CD14-positive monocyte (primary cell): ENCODE measurements around the gene PTPN2. TPM values are rescaled to one million over a fixed set of nuclear protein-coding genes. Genes with fewer than 3 reads are reported as not detected.
A peak's percentile ranks its signal among the peaks of the same experiment; 100 is the strongest.

Experiments
- DNase-seq, 3 donors: peaks; one replicate each; pipeline ENCODE4 v3.0.0-alpha.2; 2011 to 2022
- H2AFZ ChIP-seq: 2 replicates; pipeline ENCODE4 v1.6.0; 2012; ENCODE audit warnings: mild to moderate bottlenecking, low read depth, low read length, inconsistent platforms; ENCODE audit not compliant: insufficient read depth, poor library complexity, severe bottlenecking
- H3K27ac ChIP-seq, 2 donors: 1 replicate in 1 of 2; 2 replicates in 1 of 2; pipeline ENCODE4 v1.5.1; 2012 to 2013; ENCODE audit warnings: low read length in 2 of 2, control low read depth in 1 of 2, inconsistent platforms in 1 of 2, low read depth in 1 of 2, mild to moderate bottlenecking in 1 of 2
- H3K27me3 ChIP-seq, 2 donors: one replicate each; pipeline versions ENCODE4 v1.6.0 to v1.6.1; 2011 to 2013; ENCODE audit warnings: low read length in 2 of 2; ENCODE audit not compliant: control insufficient read depth in 2 of 2, insufficient read depth in 2 of 2
- H3K36me3 ChIP-seq, 2 donors: replicated peaks in 1 of 2; 1 replicate in 1 of 2; 2 replicates in 1 of 2; pipeline versions ENCODE4 v1.5.1 to v1.6.1; 2012 to 2013; ENCODE audit warnings: low read length in 2 of 2, control low read depth in 1 of 2, inconsistent platforms in 1 of 2, mild to moderate bottlenecking in 1 of 2; ENCODE audit not compliant: insufficient read depth in 2 of 2, control insufficient read depth in 1 of 2
- H3K4me1 ChIP-seq, 2 donors: 1 replicate in 1 of 2; 2 replicates in 1 of 2; pipeline versions ENCODE4 v1.5.1 to v1.6.1; 2012 to 2013; ENCODE audit warnings: low read length in 2 of 2, control low read depth in 1 of 2, inconsistent platforms in 1 of 2, mild to moderate bottlenecking in 1 of 2, moderate library complexity in 1 of 2; ENCODE audit not compliant: insufficient read depth in 2 of 2, control insufficient read depth in 1 of 2
- H3K4me2 ChIP-seq: replicated peaks from 2 replicates; pipeline ENCODE3; 2012; ENCODE audit warnings: low read length, moderate library complexity, mild to moderate bottlenecking; ENCODE audit not compliant: poor library complexity, severe bottlenecking; ENCODE audit errors: extremely low read depth
- H3K4me3 ChIP-seq, 3 experiments: fragments of 200-600 bp in 1 of 3; sonication (generic) in 1 of 3; replicated peaks in 1 of 3; 1 replicate in 2 of 3; 2 replicates in 1 of 3; pipeline ENCODE4 v1.5.1; 2011 to 2013; ENCODE audit warnings: low read length in 3 of 3, mild to moderate bottlenecking in 3 of 3, control low read depth in 2 of 3, low read depth in 2 of 3, inconsistent platforms in 1 of 3, moderate library complexity in 1 of 3
- H3K79me2 ChIP-seq: 2 replicates; pipeline ENCODE4 v1.6.0; 2012; ENCODE audit warnings: mild to moderate bottlenecking, control low read depth, inconsistent platforms, low read length, moderate library complexity; ENCODE audit not compliant: insufficient read depth
- H3K9ac ChIP-seq: 2 replicates; pipeline ENCODE4 v1.6.0; 2017; ENCODE audit warnings: low read length, mild to moderate bottlenecking; ENCODE audit not compliant: insufficient read depth, poor library complexity, severe bottlenecking
- H3K9me3 ChIP-seq, 2 donors: replicated peaks in 1 of 2; 1 replicate in 1 of 2; 2 replicates in 1 of 2; pipeline versions ENCODE4 v1.5.1 to v1.6.1; 2012 to 2013; ENCODE audit warnings: low read length in 2 of 2, control low read depth in 1 of 2; ENCODE audit not compliant: control insufficient read depth in 1 of 2, insufficient read depth in 1 of 2
- H4K20me1 ChIP-seq: 2 replicates; pipeline ENCODE4 v1.6.0; 2012; ENCODE audit warnings: mild to moderate bottlenecking, low read length, control low read depth, moderate library complexity; ENCODE audit not compliant: insufficient read depth
- H3K27ac Mint-ChIP-seq, 7 donors: one replicate each; pipeline ENCODE4 v1.8.0; 2020; ENCODE audit warnings: mild to moderate bottlenecking in 7 of 7, mixed read lengths in 7 of 7, moderate library complexity in 6 of 7, inconsistent platforms in 2 of 7
- H3K27me3 Mint-ChIP-seq, 3 donors: one replicate each; pipeline ENCODE4 v1.8.0; 2021 to 2022; ENCODE audit warnings: low read depth in 3 of 3, mild to moderate bottlenecking in 3 of 3, mixed read lengths in 3 of 3, moderate library complexity in 3 of 3, inconsistent platforms in 1 of 3
- H3K36me3 Mint-ChIP-seq, 2 donors: one replicate each; pipeline ENCODE4 v1.8.0; 2020; ENCODE audit warnings: mixed read lengths in 2 of 2, inconsistent platforms in 1 of 2, mild to moderate bottlenecking in 1 of 2
- H3K4me1 Mint-ChIP-seq: one replicate; pipeline ENCODE4 v1.8.0; 2020; ENCODE audit warnings: mild to moderate bottlenecking, mixed read lengths
- H3K4me3 Mint-ChIP-seq, 2 donors: one replicate each; pipeline ENCODE4 v1.8.0; 2020; ENCODE audit warnings: mild to moderate bottlenecking in 2 of 2, mixed read lengths in 2 of 2, moderate library complexity in 1 of 2
- H3K9me3 Mint-ChIP-seq, 7 donors: one replicate each; pipeline ENCODE4 v1.8.0; 2020 to 2022; ENCODE audit warnings: mixed read lengths in 7 of 7, mild to moderate bottlenecking in 6 of 7, moderate library complexity in 6 of 7, inconsistent platforms in 2 of 7
- CTCF ChIP-seq: fragments of 200-600 bp; IDR thresholded peaks from one replicate; pipeline ENCODE4 v1.8.0; 2022; ENCODE audit warnings: antibody characterized with exemption, mild to moderate bottlenecking
- WGBS: methylation state at CpG from one replicate; pipeline ENCODE4 v1.1.5; 2013; ENCODE audit warnings: missing lambda C conversion rate; ENCODE audit not compliant: insufficient coverage; 5-methylcytosine and 5-hydroxymethylcytosine counted together
- intact Hi-C, 2 donors: fragments of 100-400 bp; cut with micrococcal nuclease; formaldehyde crosslinking; loops; one replicate each; pipeline versions ENCODE4 v1.15.0 to v1.15.1; 2023
- polyA plus RNA-seq, 3 donors: library from polyadenylated mRNA; depleted of rRNA in 1 of 3; unstranded in 2 of 3; stranded (reverse) in 1 of 3; fragments of 300-500 nt in 2 of 3; fragments of >200 nt in 1 of 3; fragmentation: Illumina TruSeq in 2 of 3; gene quantifications; 1 replicate in 2 of 3; 2 replicates in 1 of 3; pipeline ENCODE4 v1.2.3, GENCODE V29; 2012 to 2021

The PTPN2 gene
- polyA plus RNA-seq, 3 donors = 55.6 to 108 (median 78.4) TPM

DNA sequence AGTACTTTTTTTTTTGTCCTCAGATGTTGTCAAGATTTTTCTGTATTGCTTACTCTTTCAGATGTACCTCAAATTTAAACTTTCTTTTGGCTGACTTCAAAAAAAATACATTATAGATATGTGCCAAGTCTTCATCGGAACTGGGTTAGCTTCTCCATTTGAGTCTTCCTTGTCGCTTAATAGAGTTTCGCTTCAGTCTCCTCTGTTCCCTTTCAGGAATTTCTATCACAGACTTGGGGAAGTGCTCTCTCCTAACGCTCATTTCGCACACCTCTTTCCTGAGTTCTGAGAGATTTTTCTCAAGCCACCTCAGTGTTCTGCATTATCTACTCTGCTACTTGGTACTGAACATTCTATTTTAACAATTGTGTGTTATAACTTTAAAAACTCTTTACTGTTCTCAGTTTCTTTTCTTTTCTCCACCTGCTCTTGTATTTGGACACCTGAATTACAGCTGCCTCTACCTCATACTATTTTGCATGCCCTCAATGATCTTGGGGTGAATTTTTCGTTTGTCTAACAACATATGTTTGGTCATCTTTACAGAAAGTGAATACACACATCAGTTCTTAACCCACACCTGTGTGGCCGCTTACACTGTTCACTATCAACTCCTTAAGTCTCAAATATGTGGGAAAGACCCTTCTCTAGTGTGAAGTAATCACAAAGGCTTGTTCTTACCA is 16.5 kb downstream of the PTPN2 start:
- peak overlapping the region in 6 of 7 donors; percentile 0 to 71 (median 36) for H3K27ac Mint-ChIP-seq

DNA sequence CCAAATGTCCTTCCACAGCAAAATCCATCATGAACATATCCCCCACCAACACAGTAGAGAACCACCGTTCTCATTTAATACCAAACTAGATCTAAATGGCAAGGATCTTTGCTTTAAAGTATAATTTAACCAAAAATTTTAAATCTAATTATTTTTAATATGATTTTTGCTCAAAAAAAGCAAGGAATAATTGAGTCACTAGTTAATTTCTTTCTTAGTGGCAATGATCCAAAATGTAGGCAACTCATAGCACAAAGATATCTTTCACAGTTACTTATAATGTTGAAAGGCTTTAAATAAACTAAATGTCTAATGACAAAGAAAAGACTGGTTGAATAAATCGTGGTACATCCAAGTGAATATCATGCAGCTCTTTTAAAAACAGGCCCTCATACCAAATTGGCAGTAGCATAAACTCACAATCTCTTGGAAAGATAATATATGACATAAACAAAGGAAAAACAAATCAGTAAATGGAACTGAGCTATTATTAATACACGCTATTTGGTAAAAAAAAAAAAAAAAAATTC is 20.3 kb downstream of the PTPN2 start:
- H3K36me3 Mint-ChIP-seq = peaks cover 4 to 15% of the 10 kb centered on the region in 2 donors
- Histone ChIP-seq H3K4me2 (no peak overlapping the region), H3K27ac (peak overlapping the region in 1 of 2 donors; percentile 14), H3K9ac (no peak overlapping the region), H3K4me3 (no peak overlapping the region), H4K20me1 (peaks cover 96% of the 10 kb centered on the region), H3K79me2 (peaks cover 100% of the 10 kb centered on the region), H3K27me3 (no peaks in the 10 kb centered on the region), H3K4me1 (peaks cover 9 to 13% of the 10 kb centered on the region in 2 donors), H3K36me3 (no peaks in the 10 kb centered on the region), H2AFZ (no peak overlapping the region), H3K9me3 (no peaks in the 10 kb centered on the region)
- H3K4me1 Mint-ChIP-seq = peaks cover 28% of the 10 kb centered on the region
- peaks cover 0 to 1% (median 0%) of the 10 kb centered on the region in 7 donors for H3K9me3 Mint-ChIP-seq
- H3K4me3 Mint-ChIP-seq = no peak overlapping the region
- TF ChIP-seq CTCF = no peak
- intact Hi-C loops = no loop called here
- peaks cover 0 to 1% (median 0%) of the 10 kb centered on the region in 3 donors for H3K27me3 Mint-ChIP-seq
- no peak for DNase-seq
- peak overlapping the region in 3 of 7 donors; percentile 2 to 55 (median 11) for H3K27ac Mint-ChIP-seq
- WGBS = no CpG with 5 or more reads among the region's 3 CpGs

More for the DNA sequence above, 16.5 kb downstream of the PTPN2 start:
- peak overlapping the region in 1 of 3 experiments; percentile 16 for H3K4me3 ChIP-seq
- WGBS = 16% methylated on average over 4 of the region's 7 CpGs
- Mint-ChIP-seq H3K4me3 (peak overlapping the region in 1 of 2 donors; percentile 73), H3K4me1 (peaks cover 17% of the 10 kb centered on the region), H3K9me3 (no peaks in the 10 kb centered on the region), H3K36me3 (peaks cover 0 to 6% of the 10 kb centered on the region in 2 donors), H3K27me3 (peaks cover 0 to 1% (median 0%) of the 10 kb centered on the region in 3 donors)
- H3K4me2 ChIP-seq = no peak overlapping the region
- peaks cover 93% of the 10 kb centered on the region for H4K20me1 ChIP-seq
- H3K4me1 ChIP-seq = peaks cover 9 to 13% of the 10 kb centered on the region in 2 donors
- no peak overlapping the region for H2AFZ ChIP-seq
- peak overlapping the region in 1 of 2 donors; percentile 53 for H3K27ac ChIP-seq
- DNase-seq = peak in 2 of 3 donors; percentile 25 to 29
- no peak overlapping the region for H3K9ac ChIP-seq
- no peak for TF ChIP-seq CTCF
- no peaks in the 10 kb centered on the region for H3K36me3 ChIP-seq
- no peaks in the 10 kb centered on the region for H3K27me3 ChIP-seq
- peaks cover 97% of the 10 kb centered on the region for H3K79me2 ChIP-seq
- intact Hi-C loops = no loop called here
- H3K9me3 ChIP-seq = no peaks in the 10 kb centered on the region
